Astrocyte of the cerebellum (primary cell): ENCODE data around the gene PCGF2.

Experiments
- DNase-seq: peaks from one replicate; pipeline ENCODE4 v3.0.0-alpha.2; 2011; ENCODE audit warnings: low read depth
- H3K4me3 ChIP-seq: 2 replicates; pipeline ENCODE4 v1.5.1; 2011; ENCODE audit warnings: mild to moderate bottlenecking, low read depth, low read length, moderate library complexity
- in situ Hi-C: cut with HindIII; loops from 2 replicates; pipeline ENCODE4 v1.10.0; 2017; ENCODE audit warnings: low sequenced_read_pairs
- TF ChIP-seq, protein P1 (sequence below): IDR thresholded peaks from 2 replicates; pipeline ENCODE4 v1.5.1; 2012; ENCODE audit warnings: low read length, low read depth, moderate library complexity, mild to moderate bottlenecking; ENCODE audit errors: missing control alignments

The PCGF2 gene

DNA sequence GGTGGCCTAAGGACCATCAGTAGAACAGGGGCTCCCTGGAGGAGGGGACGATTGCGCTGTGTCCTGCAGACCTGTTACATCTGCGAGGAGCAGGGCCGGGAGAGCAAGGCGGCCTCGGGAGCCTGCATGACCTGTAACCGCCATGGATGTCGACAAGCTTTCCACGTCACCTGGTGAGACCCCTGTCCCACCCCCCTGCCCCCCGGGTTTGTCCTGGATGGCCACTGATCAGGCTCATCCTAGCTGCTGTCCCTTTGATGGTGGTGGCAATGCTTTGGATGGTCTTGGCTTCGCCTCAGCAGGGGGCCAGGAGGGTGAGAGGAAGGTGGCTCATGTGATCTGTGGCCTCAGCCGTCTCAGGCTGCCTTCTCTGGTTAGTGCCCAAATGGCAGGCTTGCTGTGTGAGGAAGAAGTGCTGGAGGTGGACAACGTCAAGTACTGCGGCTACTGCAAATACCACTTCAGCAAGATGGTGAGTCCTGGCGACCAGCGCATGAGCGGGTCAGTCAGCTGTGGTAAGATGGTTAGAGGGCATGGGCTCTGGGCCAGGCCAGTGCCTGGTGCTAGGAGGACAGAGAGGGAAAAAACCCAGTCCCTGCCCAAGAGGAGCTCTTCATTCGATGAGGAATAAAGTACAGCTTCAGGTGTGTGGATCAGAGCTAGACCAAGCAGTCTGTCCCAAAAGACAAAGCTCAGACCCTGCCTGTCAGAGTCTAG lies 38.9 kb downstream of the PCGF2 start:
- TF ChIP-seq, protein P1, sequence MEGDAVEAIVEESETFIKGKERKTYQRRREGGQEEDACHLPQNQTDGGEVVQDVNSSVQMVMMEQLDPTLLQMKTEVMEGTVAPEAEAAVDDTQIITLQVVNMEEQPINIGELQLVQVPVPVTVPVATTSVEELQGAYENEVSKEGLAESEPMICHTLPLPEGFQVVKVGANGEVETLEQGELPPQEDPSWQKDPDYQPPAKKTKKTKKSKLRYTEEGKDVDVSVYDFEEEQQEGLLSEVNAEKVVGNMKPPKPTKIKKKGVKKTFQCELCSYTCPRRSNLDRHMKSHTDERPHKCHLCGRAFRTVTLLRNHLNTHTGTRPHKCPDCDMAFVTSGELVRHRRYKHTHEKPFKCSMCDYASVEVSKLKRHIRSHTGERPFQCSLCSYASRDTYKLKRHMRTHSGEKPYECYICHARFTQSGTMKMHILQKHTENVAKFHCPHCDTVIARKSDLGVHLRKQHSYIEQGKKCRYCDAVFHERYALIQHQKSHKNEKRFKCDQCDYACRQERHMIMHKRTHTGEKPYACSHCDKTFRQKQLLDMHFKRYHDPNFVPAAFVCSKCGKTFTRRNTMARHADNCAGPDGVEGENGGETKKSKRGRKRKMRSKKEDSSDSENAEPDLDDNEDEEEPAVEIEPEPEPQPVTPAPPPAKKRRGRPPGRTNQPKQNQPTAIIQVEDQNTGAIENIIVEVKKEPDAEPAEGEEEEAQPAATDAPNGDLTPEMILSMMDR = no peak
- DNase-seq = no peak
- in situ Hi-C loops = no loop called here
- no peak overlapping the region for H3K4me3 ChIP-seq

GRCh38 chr17:38707678-38708351 lies 40.3 kb downstream of the PCGF2 start:
- no peak for DNase-seq
- TF ChIP-seq, protein P1 = no peak
- in situ Hi-C loops = no loop called here
- H3K4me3 ChIP-seq = no peak overlapping the region

GRCh38 chr17:38706505-38707216 lies 41.5 kb downstream of the PCGF2 start:
- in situ Hi-C loops = no loop called here
- TF ChIP-seq, protein P1 = no peak
- no peak for DNase-seq
- peak overlapping the region; percentile 91 for H3K4me3 ChIP-seq

DNA sequence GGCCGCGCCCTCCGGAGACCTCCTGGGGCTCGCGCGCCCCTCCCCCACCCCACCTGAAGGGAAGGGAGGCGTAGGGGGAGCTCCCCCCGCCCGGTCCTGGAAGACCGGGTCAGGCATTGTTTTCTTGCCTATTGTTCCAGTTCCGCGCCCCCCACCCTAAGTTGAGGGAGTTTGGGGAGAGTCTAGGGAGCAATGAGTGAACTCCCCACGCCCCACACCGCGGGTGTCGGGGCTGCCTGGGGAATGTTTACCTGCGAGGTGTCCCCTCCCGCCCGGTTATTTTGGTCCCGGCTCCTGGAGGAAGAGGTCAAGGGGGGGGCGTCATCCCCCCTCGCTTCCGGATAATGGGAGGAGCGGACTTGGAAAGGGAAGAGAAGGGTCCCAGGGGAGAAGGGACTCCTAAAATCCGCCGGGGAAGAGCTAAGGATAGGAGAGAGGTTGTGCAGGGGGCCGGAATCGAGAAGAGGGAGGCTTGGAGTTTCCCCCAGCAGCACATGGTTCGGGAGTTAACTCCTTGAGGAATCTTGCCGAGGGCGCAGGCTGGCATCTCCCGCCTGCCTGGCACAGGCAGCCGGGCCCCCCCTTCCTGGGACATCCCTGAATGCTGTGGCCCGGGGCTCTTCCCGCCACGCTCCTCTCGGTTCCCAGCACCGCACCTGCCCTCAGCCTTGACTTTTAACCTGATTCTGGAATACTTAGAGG lies 42.2 kb downstream of the PCGF2 start:
- TF ChIP-seq, protein P1 = no peak
- peak overlapping the region; percentile 91 for H3K4me3 ChIP-seq
- no peak for DNase-seq
- in situ Hi-C loops = no loop called here

GRCh38 chr17:38705523-38705802 lies 42.7 kb downstream of the PCGF2 start:
- H3K4me3 ChIP-seq = peak overlapping the region; percentile 91
- DNase-seq = no peak
- TF ChIP-seq, protein P1 = no peak
- in situ Hi-C loops = no loop called here
